HG03432 (cell line): ENCODE data around the gene ANO8.
"Not testable (repeated sequence)": the region's sequence is repeated elsewhere in the genome, so short reads cannot be mapped to it uniquely, and the experiment has no call there.

ENCODE experiments used
- ATAC-seq: cut with Tn5 transposase; IDR thresholded peaks from one replicate; pipeline ENCODE4 v1.9.1; 2021; ENCODE audit warnings: mild to moderate bottlenecking, moderate library complexity; ENCODE audit not compliant: unreplicated experiment

Gene ANO8

DNA sequence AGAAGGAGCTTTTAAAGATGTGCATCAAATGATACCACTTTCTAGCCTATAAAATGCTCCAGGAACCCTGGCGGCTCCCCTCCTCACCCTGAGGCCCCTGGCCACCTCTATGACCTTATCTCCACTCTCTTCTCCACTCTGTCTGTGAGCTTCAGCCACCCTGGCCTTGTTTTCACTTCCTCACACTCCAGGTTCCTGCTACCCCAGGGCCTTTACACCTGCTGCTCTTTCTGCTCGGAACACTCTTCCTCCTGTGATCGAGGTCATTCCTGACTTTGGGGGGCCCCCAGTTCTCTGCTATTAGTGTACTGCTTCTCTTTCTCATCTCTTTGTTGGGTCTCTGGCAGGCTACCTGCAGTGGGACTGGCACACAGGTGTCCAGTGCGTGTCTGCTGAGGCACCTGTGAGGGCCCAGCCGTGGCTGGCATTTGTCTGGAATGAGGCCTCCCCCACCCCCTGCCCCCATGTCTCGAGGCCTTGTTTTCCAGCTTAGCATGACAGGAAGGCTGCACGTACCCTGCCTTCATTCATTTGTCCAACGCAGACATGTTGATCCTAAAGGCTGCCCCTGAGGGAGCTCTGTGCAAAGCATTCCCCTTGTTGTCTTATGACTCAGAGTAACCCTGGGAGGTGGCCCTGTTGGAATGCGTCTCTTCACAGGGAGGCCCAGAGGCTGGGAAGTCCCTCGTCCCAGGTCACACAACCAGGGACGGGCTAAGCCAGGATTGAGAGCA lies 23.0 kb downstream of the ANO8 start:
- no peak for ATAC-seq

DNA sequence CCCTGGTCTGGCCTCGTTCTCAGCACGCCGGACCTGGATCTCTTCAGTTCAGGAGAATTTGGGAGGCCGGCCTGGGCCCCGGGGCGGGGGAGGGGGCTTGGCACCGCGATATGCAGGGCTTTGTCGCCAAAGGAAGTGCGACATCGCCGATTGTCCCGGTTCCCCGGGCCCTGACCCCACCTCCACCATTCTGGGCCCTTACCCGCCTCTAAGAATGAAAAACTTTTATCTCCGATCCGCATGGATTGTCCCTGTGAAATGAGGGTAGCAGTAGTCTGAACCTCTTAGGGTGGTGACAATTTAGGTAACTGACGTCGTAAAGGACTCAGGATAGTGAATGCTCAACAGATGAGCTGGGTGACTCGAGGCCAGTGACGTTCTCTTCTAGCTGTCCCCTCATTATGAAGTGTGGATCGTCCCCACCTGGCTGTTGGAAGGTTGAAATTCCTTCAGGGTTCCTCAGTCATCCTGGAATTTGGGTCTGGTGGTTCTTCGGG lies 24.6 kb downstream of the ANO8 start:
- no peak for ATAC-seq

DNA sequence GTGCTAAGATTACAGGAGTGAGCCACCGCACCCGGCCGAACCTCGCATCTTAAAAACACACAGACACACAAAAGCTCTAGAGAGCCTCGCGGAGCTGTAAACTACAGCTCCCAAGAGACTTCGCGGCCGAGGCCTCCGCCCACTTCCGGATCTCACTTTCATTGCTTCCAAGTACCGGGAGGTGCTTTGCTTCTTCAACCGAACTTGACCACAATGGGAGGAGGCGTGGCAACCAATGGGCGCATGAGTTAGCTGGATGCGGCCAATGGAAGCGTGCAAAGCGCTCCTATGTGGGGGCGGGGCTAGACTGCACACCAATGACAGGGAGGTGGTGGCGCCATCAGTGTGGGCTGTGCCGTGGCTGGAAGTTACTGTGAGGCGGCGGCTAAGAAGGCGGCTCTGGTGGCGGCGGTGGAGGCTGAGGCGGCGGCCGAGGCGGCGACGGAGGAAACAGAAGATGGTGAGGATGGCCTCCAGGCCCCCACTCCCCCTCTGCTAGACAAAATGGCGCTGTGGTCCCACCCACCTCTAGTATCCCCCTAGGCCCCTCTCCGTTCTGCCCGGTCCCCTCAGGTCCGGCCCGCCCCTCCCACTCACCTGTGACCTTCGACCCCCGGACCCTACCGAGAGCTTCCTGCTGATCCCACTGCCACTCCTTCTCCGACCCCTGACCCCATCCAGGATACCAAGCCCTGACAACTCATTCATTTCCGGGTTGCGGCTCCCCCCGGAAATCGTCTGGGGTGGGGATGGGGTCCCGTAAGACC lies 25.3 kb downstream of the ANO8 start, which contains the start of gene DDA1:
Gene DDA1, plus strand, starts transcription at position 366 of the 767 bp plus-strand sequence. Its CDS starts 92 bp downstream, at position 458.
- peak; percentile 49 for ATAC-seq

DNA sequence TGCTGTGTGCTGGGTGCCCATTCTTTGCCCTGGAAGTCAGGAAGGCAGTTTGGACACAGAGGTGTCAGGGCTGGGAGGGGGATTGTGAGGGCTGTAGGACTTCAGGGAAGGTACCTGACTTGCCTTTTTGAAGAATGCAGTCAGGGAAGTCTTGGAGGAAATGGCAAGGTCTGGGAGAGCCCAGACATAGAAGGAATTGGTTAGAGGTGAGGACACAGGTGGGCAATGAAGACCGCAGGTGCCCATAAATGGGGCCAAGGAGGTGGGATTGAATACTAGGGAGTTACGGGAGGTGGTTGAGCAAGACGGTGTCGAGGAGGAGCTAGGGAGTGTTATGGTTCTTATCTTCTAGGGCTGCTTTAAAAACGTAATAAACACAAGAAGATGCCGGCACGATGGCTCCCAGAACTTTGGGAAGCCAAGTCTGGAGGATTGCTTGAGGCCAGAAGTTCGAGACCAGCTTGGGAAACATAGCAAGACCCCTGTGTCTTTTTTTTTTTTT lies 26.7 kb downstream of the ANO8 start:
- ATAC-seq, result no peak

DNA sequence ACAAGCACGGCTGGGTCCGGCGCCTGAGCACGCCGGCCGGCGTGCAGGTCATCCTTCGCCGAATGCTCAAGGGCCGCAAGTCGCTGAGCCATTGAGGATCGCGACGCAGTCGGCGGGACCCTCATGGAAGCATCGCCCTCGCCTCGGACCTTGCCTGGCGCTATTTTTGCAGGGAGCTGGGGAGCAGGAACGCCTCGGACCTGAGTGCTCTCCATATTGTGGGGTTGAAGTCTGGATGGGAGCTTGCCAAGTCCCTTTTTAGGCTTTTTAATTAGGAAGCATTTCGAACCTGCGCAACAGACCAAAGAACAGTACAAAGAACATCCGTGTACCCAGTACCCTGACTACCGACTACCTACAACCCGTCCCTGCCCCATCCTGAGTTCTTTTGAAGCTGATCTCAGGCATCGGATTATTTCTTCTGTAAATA lies 28.4 kb downstream of the ANO8 start:
- no peak for ATAC-seq

DNA sequence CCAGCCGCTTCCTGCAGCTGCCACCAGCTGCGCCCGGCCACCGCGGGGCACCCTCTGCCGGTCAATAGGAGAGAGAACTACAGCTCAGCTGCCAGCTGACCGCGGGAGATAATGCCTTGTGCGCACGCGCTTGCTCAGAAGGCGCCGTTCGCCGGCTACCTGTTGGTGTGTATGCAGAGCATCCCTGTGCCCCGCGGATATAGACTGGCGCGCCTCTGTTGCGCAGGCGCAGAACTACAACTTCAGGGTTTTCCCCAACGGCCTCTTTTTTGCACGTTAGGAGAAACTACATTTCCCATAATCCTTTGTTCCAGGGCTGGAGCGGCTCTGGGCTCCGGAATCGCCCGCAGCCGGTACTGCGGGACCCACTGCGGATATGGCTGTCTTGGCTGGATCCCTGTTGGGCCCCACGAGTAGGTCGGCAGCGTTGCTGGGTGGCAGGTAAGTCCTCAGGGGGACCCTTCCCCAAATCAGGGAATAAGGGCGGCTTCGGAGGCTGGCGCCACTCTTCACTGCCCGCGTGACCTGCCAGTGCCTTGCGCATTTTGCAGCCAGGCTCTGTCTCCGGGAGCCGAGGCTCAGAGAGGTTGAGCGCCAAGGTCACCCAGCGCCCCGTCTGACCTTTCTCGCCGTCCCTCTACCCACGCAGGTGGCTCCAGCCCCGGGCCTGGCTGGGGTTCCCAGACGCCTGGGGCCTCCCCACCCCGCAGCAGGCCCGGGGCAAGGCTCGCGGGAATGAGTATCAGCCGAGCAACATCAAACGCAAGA lies 29.0 kb downstream of the ANO8 start, which contains the start of gene MRPL34:
Gene MRPL34, plus strand, starts transcription at position 356 of the 768 bp plus-strand sequence. Its CDS starts 21 bp downstream, at position 377.
- peak; percentile 65 for ATAC-seq

- ATAC-seq, result no peak
Observed at GRCh38 chr19:17305216-17305516, 29.5 kb downstream of the ANO8 start.

GRCh38 chr19:17304386-17305215 lies 30.1 kb downstream of the ANO8 start:
- ATAC-seq, result no peak

- no peak for ATAC-seq
Observed at GRCh38 chr19:17303940-17304267, 30.8 kb downstream of the ANO8 start.

GRCh38 chr19:17303167-17303939 lies 31.3 kb downstream of the ANO8 start, which contains the start of gene ABHD8:
ABHD8 (minus strand) TSS chr19:17303425; CDS start chr19:17301616, 1,809 bp downstream.
- ATAC-seq, result peak; percentile 58

DNA sequence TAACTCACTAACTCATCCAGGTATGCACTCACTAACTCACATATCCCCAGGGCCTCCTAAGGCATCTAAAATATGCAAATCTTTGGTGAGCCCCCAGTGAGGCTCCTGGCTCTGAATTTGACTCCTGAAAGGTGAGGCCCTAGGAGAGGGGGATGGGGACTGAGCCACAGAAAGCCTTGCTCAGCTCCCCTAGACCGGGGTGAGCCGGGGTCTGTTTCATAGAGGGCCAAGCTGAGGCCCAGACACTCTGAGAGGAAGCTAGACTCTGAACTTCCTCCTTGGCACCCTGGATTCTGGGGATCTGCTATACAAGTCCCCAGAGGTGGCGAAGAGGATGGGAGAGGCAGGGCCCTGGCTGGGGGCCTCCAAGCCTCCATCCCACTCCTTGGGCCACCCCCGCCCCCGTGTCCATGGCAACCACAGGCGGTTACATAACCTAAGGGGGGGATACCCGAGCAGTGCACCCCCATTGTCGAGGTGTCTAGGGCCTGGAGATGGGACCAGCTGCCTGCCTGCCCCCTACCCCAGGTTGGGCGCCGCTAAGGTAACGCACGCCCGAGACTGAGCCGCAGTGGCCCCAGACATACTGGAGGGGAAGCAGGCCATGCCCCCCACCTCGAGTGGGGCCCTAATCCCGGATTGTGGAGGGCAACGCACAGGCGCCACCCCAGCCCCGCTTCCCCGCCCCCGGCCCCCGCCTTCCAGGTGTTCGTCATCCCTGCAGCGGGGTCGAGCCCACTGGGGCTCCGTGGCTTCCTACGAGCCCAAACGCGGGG lies 32.1 kb downstream of the ANO8 start:
- ATAC-seq, result no peak

DNA sequence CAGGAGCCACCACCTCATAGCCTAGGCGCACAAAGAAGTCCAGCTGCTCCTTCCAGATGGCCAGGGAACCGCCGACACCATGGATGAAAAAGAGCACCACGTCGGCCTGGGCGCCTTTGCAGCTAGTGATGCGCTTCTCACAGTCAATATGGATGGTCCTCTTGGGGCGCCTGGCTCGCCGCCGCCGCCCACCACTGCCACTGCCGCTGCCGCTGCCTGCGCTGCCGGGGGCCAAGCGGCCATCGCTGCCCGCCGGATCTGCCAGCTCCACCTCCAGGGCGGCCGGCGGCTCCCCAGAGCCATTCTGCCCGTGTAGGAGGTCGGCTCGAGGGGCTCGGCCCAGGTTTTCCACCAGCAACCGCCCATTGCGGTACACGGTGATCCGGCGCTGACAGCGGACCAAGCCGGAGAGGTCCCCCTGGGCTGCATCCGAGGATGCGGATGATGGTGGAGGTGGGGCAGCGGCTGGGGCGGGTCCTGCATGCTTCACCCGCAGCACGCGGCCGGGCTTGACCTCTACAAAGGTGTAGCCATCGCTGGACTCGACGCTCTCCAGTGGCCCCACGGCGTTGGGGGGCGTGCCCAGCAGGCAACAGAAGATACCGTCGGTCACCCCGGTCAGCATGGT lies 33.5 kb downstream of the ANO8 start:
- no peak for ATAC-seq

DNA sequence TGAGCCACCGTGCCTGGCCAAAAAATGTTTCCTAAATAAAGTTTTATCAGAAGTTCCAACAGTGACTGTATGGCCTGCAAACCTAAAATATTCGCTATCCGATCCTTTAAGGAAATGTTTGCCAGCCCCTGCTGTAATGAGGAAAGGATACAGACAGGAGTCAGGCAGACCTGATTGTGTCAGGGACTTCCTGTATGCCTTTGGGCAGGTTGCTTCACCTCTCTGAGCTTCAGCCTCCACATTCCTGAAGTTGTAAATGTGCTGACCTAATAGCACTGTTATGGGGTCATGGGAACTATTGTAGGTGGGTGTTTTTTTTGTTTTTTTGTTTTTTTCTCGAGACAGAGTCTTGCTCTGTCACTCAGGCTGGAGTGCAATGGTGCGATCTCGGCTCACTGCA lies 37.7 kb downstream of the ANO8 start:
- ATAC-seq, result no peak

- no peak for ATAC-seq
Observed at GRCh38 chr19:17296273-17296672, 38.4 kb downstream of the ANO8 start.

DNA sequence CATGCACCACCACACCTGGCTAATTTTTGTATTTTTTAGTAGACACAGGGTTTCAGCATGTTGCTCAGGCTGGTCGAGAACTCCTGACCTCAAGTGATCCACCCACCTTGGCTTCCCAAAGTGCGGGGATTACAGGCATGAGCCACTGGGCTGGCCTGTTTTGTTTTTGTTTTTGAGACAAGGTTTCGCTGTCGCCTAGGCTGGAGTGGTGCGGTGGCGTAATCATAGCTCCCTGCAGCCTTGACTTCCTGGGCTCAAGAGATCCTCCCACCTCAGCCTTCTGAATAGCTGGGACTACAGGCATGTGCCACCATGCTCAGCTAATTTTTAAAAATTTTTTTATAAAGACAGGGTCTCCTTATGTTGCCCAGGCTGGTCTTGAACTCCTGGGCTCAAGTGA lies 39.1 kb downstream of the ANO8 start:
- not testable (repeated sequence) for ATAC-seq

GRCh38 chr19:17294051-17294891 lies 40.4 kb downstream of the ANO8 start:
- no peak for ATAC-seq

DNA sequence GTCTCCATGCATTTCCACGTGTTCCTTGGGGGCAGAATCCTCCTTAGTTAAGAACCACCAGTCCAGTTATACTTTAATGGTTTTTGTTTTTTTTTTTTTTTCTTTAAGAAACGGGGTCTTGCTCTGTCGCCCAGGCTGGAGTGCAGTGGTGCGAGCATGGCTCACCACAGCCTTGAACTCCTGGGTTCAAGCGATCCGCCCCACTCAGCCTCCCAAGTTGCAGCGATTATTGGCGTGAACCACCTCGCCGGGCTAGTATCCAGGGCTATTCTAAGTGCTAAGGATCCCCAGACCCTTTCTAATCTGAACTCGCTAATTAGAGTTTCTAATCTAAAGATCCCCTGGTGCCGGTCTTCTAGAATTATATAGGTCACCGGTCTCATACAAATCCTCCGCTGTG lies 41.0 kb downstream of the ANO8 start:
- no peak for ATAC-seq
